Neural progenitor cell (in vitro differentiated cells): ENCODE measurements around the gene SCN2A.

Experiments used
- CTCF ChIP-seq: fragments of 200-600 bp; sonication (generic); IDR thresholded peaks from 2 replicates; pipeline ENCODE4 v1.5.1; 2017; ENCODE audit warnings: antibody characterized with exemption, mild to moderate bottlenecking
- EZH2 ChIP-seq: fragments of 200-600 bp; sonication (generic); IDR thresholded peaks from 2 replicates; pipeline ENCODE4 v1.6.1; 2017; ENCODE audit warnings: antibody characterized with exemption, mild to moderate bottlenecking, moderate library complexity
- EZH2phosphoT487 ChIP-seq: fragments of 200-600 bp; sonication (generic); IDR thresholded peaks from 2 replicates; pipeline ENCODE4 v1.6.1; 2017; ENCODE audit warnings: antibody characterized with exemption

- no peak for TF ChIP-seq CTCF
- no peak for TF ChIP-seq EZH2phosphoT487
- TF ChIP-seq EZH2 = no peak
Observed at GRCh38 chr2:165431014-165431413, 191.8 kb downstream of the SCN2A start.
